C1 segment of cervical spinal cord (tissue), 14 donors: Measurements from ENCODE around the gene NRG2.

Experiments
- DNase-seq, 14 donors: peaks; one replicate each; lab custom pipeline; 2025; lab: John Stamatoyannopoulos, UW

NRG2 gene

GRCh38 chr5:140041099-140041491 is 2.0 kb downstream of the NRG2 start:
- DNase-seq, result peak in 2 of 14 donors; percentile 25 to 42

DNA sequence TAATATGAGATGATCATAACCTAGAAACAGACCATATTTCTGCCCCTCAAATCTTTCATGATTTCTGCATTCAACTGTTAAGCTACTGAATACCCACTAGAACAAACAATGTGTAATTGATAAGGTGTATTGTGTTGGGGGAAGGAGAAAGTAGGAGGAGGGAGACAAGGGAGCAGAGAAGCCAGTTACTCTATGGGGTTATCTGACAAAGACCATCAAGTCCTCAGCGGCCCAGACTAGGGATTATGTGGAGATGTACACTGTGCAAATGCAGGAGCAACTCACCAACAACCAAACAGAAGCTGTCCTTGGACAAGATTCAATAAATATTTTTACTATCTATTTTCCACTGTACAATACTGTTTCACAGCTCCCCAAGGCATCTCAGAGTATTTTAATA is 2.7 kb downstream of the NRG2 start:
- peak in 2 of 14 donors; percentile 4 to 43 for DNase-seq

- peak in 1 of 14 donors; percentile 17 for DNase-seq
These were observed 3.5 kb downstream of the NRG2 start for GRCh38 chr5:140039561-140039960.

DNA sequence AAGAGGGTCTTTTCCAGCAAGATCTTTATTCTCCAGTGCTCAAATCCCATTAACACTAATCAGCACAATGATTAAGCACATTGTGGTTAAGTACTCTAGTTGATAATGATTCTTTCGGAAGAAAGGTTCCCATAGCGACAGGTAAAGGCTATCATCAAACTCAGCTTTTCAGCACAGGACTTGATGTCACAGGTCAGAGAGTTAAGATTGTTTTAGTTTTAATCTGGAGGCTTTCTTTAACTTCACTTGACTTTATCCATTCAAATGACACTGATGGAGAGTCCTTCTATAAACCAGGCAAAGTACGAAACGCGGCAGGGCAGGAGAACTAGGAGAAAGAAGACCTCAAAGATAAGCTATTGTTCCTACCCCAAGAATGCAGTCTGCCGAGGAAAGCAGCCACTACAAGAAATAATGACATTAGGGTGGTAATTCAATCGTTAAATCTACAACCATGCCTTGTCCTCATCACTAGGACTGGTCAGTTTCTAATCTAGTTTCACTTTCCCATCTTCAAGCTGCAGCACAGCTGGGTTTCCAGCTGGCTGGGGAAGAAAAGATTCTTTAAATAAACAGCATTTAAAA is 4.6 kb downstream of the NRG2 start:
- DNase-seq, result peak in 4 of 14 donors; percentile 5 to 34 (median 18)

GRCh38 chr5:140037012-140037411 is 6.1 kb downstream of the NRG2 start:
- DNase-seq, result peak in 1 of 14 donors; percentile 14

DNA sequence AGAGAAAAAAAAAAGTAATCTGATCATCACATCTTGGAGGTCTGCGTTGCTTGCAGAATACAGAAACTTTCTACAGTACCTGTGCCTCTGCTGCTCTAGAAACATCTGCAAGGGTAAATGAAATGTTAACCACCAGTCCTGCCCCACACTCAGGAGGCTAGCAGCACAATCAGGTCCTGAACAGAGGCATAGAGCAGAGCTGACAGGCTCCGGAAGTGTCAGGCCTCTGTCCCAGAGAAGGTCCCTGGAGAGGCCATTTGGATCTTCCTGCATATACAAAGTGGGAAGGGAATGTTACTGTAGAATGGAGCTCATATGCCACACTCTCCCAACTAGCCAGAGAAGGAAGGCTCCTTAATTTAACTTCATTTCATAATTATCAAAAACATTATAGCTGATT is 7.2 kb downstream of the NRG2 start:
- no peak for DNase-seq

DNA sequence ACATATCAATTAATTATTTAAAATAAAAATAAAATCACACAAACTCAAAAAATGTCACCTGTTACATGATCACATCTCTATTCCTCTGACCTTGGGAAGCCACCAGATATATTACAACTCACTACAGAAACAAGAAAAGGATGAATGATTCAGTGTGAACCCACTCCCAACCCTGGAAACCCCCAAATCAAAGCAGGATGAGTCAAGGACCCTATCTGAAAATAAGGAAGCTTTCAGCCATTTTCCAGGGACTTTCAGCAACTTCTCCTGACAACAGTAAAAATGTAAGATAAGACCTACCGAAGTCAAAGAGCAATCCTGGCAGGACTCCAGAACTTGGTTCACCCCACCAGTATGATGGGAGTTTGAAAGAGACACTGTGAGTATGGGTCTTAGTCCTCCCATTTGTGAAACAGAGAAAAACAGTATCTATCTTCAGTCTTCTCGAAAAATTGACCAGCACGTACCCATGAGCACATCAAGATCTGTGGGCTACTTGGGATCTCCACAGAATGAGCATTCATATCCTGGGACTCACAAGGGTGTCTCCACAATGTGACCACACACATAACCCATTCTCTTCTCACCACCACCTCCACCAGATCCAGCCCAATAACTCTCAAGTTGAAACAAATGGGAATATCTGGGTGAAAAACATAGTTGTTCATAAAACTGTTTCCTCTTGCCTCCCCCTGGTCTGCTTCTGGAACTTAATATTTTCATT is 9.9 kb downstream of the NRG2 start:
- no peak for DNase-seq

DNA sequence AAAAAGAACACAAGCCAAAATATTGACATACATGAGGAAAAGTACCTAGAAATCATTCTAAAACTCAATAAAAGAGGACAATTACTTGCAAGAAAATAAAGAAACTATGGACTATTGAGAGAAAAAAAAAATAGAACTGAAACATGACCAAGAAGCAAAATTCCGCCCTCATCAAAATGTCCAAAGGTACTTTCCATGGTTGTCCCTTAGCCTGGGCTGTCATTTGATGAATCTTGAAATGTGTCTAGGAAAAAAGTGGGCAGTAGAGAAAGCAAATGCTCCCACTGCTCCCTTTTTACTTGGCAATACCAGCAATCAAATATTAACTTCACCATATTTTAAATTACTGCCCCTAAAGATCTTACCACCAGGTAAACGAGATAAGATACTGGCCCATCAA is 10.8 kb downstream of the NRG2 start:
- no peak for DNase-seq

DNA sequence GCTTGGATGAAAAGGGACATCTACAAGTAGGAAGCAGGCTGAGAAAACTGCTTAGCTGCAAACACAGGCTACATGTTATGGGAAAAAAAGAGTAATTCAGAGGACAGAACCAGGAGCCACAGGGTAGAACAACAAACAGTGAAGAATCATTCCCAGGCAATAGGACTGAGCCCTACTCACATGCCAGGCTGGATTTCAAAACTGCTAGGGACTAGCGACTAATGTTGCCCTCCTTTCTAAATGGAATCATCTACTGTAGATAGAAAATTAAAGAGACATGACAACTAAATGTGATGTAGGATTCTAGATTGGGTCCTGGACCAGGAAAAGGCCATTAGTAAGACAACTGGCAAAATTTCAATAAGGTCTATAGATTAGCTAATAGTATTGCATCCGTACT is 15.3 kb downstream of the NRG2 start:
- no peak for DNase-seq

DNA sequence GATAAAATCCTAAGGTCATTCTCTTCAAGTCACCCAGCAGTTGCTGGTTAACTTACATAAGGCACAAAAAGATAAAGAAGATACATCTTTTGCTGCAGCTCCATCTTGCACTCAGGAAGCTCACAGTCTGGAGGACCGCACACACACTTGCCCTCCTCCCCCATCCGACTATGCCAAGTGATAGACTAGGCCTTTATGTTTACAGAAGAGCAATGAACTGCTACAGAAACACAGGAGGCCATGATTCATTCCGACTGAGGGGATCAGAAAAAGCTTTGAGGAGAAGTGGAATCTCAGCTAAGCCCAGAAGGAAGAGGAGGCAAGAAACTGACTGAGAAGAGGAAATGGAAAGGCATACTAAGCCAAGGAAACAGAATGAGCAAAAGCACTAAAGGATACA is 17.4 kb downstream of the NRG2 start:
- no peak for DNase-seq

DNA sequence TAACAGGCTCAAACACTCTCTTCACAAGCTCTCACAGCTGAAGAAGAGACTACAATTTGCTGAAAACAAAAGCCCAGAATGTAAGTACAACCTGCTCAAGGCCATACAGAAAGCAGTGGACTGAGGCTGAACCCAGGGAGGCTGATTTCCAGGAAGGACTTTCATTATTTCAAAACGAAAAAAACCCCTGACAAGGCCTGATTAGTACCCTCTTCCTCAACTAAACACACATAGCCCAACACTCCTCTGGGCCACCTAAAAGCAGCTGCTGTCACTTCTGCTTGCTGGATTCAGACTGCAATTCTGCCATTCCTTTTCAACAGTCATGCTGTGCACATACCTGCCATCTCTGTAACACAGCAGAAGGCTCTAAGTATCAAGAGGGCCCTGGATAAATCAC is 18.2 kb downstream of the NRG2 start:
- DNase-seq, result no peak

DNA sequence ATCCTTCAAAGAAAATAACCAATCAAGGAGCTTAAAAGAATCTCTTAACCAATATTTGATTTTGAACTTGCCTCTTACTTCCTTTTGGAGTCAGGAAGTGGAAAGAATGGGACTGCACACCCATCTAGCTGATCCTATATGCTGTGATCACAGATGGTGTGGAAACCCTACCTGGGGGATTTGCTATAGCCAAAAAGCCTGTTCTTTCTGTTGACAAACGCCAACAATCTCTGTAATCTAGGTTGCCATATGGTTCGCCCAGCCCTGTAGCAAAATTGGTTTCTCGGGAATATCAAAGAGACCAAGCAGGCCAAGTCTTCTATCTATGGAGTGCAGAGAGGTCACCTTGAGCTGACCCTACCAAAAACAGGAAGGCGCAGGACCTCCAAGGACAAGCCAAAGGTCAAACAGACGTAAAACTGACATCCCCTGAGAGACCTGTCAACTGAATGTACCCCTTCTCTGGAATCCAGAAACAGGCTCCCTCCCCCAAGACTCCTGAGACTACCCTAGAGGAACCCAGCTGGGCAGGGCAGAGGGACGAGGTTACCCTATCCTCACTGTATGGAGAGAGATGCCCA is 19.4 kb downstream of the NRG2 start:
- DNase-seq, result peak in 1 of 14 donors; percentile 81

- DNase-seq, result no peak
These were observed 22.4 kb downstream of the NRG2 start for GRCh38 chr5:140020601-140021177.

DNA sequence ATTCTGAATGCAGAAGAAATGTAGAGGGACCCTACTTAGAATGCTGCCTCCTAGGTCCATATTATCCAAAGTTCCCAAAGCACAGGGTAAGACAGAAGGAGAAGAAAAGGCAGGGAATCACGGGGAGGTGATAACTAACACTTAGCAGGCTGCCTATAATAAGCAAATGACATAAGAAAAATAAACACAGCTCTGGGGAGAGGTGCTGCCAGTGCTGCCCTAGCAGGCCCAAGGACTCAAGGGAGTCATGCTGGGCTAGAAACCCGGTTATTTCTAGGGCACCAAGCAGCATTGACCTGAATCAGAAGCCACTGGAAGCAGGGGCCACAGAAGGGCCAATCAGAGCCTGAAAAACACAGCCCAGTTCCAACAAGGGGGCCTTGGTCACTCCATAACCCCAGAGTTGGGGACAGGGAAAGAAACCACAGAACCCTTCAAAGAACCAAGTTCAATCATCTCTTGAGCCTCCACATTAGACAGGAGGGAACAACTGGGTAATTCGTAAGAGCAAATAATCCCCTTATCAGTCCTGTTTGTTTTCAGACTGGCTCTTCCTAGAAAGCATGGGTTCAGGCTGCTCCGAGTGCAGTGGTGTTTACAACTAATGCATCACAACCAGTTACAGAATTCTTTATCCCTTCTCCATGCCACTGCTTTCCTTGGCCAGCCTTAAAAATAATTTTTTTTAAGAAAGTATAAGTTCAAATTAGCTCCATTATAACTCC is 24.0 kb downstream of the NRG2 start:
- no peak for DNase-seq

DNA sequence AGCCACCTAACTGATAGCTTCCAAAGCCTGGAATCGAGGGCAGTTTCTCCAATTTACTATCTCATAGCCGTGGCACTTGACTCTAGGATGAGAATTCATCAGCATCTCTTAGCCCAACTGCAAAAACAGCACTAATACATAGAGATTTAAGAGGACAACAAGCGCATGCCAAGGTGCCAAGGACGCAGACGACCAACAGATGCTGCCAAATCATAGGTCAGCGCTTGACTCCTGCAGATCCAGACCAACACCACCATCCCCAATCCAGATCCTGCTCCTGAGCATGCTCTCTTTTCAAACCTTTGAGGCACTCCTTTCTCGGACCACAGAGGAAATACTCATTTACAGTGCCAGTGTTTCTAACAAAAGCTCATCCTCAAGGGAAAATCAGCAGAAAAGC is 24.6 kb downstream of the NRG2 start:
- DNase-seq, result peak in 1 of 14 donors; percentile 64

GRCh38 chr5:140018096-140018481 is 25.0 kb downstream of the NRG2 start:
- peak in 1 of 14 donors; percentile 60 for DNase-seq

- DNase-seq, result no peak
These were observed 25.6 kb downstream of the NRG2 start for GRCh38 chr5:140017397-140018095.

GRCh38 chr5:140015706-140016105 is 27.4 kb downstream of the NRG2 start:
- no peak for DNase-seq

DNA sequence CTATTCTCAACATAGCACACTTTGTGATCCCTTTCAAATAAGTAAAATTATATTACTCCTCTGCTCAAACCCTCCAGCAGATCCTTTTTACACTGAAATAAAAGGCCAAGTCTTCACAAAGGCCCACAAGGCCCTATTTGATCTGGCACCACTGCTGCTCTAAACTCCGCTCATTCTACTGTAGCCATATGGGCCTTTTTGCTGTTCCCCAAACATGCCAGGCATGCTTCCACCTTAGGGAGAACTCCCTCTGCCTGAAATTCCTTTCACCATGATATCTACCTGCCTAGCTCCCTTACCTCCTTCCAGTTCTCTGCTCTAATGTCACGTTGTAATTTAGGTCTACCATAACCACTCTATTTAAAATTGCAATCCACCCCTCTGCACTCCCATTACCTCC is 28.3 kb downstream of the NRG2 start:
- DNase-seq, result peak in 1 of 14 donors; percentile 64

- DNase-seq, result no peak
These were observed 29.6 kb downstream of the NRG2 start for GRCh38 chr5:140013536-140013935.

- DNase-seq, result no peak
These were observed 30.7 kb downstream of the NRG2 start for GRCh38 chr5:140012443-140012842.
